DMS53 treated with DMSO at 0.1 percent for 48 hours (cell line): ENCODE data around the gene EIF1B.

Source experiments
- DNase-seq: peaks from one replicate; lab custom pipeline; 2025; ENCODE audit not compliant: unreplicated experiment; lab: John Stamatoyannopoulos, UW

EIF1B gene

GRCh38 chr3:40308725-40309417 lies 636 bp upstream of the EIF1B start:
- no peak for DNase-seq

- no peak for DNase-seq
Measured at GRCh38 chr3:40309925-40310695, 603 bp downstream of the EIF1B start.

- DNase-seq = no peak
Measured at GRCh38 chr3:40310705-40311104, 1.2 kb downstream of the EIF1B start.

GRCh38 chr3:40312661-40313226 lies 3.2 kb downstream of the EIF1B start:
- no peak for DNase-seq

- DNase-seq = no peak
Measured at GRCh38 chr3:40313975-40314860, 4.7 kb downstream of the EIF1B start.

- peak; percentile 6 for DNase-seq
Measured at GRCh38 chr3:40317061-40317855, 7.8 kb downstream of the EIF1B start.

- no peak for DNase-seq
Measured at GRCh38 chr3:40321818-40322217, 12.3 kb downstream of the EIF1B start.

- no peak for DNase-seq
Measured at GRCh38 chr3:40323946-40324345, 14.4 kb downstream of the EIF1B start.

- no peak for DNase-seq
Measured at GRCh38 chr3:40324621-40325020, 15.1 kb downstream of the EIF1B start.

GRCh38 chr3:40325465-40325864 lies 16.0 kb downstream of the EIF1B start:
- DNase-seq = no peak

GRCh38 chr3:40328374-40328773 lies 18.9 kb downstream of the EIF1B start:
- DNase-seq = no peak

GRCh38 chr3:40329071-40329470 lies 19.6 kb downstream of the EIF1B start:
- DNase-seq = no peak

- no peak for DNase-seq
Measured at GRCh38 chr3:40332684-40333083, 23.2 kb downstream of the EIF1B start.

- DNase-seq = no peak
Measured at GRCh38 chr3:40333416-40333815, 23.9 kb downstream of the EIF1B start.

- no peak for DNase-seq
Measured at GRCh38 chr3:40333852-40334251, 24.3 kb downstream of the EIF1B start.

GRCh38 chr3:40336101-40336500 lies 26.6 kb downstream of the EIF1B start:
- DNase-seq = no peak

- DNase-seq = no peak
Measured at GRCh38 chr3:40336511-40337135, 27.1 kb downstream of the EIF1B start.

GRCh38 chr3:40337136-40338108 lies 27.9 kb downstream of the EIF1B start:
- no peak for DNase-seq

- no peak for DNase-seq
Measured at GRCh38 chr3:40339871-40340270, 30.4 kb downstream of the EIF1B start.
